LNCAP (cell line): Measurements from ENCODE around the gene CCN6.

Experiments
- CTCF ChIP-seq: fragments of 450-650 bp; IDR thresholded peaks from 2 replicates; pipeline ENCODE4 v1.5.1; 2017; ENCODE audit warnings: mild to moderate bottlenecking

Gene CCN6

GRCh38 chr6:112054001-112054400, at the start of gene CCN6:
Gene CCN6 (plus strand): TSS chr6:112054104. CDS start chr6:112054358, 254 bp downstream.
- TF ChIP-seq CTCF, result no peak

GRCh38 chr6:112004201-112005012, 49.5 kb upstream of the CCN6 start:
- TF ChIP-seq CTCF, result no peak

GRCh38 chr6:112005013-112005371, 48.9 kb upstream of the CCN6 start:
- no peak for TF ChIP-seq CTCF

GRCh38 chr6:112007254-112007653, 46.6 kb upstream of the CCN6 start:
- TF ChIP-seq CTCF, result no peak

GRCh38 chr6:112007805-112008204, 46.1 kb upstream of the CCN6 start:
- TF ChIP-seq CTCF, result no peak

- TF ChIP-seq CTCF, result no peak
Measured at GRCh38 chr6:112008482-112008881, 45.4 kb upstream of the CCN6 start.

- no peak for TF ChIP-seq CTCF
Measured at GRCh38 chr6:112010328-112010727, 43.6 kb upstream of the CCN6 start.

- no peak for TF ChIP-seq CTCF
Measured at GRCh38 chr6:112013051-112013450, 40.9 kb upstream of the CCN6 start.
